Measurements from ENCODE around the gene MOSMO. TPM values are rescaled to one million over a fixed set of nuclear protein-coding genes. Genes with fewer than 3 reads are reported as not detected.

Gene MOSMO
- total and polyA plus RNA-seq, 4 donors, result 3.9 to 13.6 (median 4.5) TPM

DNA sequence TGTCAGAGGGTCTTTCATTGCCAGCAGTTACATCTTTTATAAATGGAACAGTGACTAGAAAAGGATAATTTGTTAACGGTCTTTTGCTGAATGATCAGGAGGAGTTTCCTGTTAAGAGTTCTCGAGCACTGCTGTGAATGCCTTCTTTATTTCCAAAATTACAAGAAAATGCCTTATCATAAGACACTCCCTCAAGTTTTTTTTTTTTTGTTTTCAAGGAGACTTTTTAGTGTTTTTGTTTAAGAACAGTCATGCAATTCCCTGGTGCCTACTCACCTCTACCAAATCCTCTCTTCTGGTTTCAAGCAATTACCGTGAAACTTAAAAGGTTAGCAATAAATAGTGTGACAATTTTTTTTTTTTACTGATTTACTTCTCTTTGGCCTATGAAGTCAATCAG, 65.4 kb downstream of the MOSMO start:
- TF ChIP-seq, protein P1, sequence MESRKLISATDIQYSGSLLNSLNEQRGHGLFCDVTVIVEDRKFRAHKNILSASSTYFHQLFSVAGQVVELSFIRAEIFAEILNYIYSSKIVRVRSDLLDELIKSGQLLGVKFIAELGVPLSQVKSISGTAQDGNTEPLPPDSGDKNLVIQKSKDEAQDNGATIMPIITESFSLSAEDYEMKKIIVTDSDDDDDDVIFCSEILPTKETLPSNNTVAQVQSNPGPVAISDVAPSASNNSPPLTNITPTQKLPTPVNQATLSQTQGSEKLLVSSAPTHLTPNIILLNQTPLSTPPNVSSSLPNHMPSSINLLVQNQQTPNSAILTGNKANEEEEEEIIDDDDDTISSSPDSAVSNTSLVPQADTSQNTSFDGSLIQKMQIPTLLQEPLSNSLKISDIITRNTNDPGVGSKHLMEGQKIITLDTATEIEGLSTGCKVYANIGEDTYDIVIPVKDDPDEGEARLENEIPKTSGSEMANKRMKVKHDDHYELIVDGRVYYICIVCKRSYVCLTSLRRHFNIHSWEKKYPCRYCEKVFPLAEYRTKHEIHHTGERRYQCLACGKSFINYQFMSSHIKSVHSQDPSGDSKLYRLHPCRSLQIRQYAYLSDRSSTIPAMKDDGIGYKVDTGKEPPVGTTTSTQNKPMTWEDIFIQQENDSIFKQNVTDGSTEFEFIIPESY (IDR thresholded peaks at IDR 0.05), result no peak
- TF ChIP-seq RAD21 (IDR thresholded peaks at IDR 0.05), result no peak
- TF ChIP-seq, protein P2, sequence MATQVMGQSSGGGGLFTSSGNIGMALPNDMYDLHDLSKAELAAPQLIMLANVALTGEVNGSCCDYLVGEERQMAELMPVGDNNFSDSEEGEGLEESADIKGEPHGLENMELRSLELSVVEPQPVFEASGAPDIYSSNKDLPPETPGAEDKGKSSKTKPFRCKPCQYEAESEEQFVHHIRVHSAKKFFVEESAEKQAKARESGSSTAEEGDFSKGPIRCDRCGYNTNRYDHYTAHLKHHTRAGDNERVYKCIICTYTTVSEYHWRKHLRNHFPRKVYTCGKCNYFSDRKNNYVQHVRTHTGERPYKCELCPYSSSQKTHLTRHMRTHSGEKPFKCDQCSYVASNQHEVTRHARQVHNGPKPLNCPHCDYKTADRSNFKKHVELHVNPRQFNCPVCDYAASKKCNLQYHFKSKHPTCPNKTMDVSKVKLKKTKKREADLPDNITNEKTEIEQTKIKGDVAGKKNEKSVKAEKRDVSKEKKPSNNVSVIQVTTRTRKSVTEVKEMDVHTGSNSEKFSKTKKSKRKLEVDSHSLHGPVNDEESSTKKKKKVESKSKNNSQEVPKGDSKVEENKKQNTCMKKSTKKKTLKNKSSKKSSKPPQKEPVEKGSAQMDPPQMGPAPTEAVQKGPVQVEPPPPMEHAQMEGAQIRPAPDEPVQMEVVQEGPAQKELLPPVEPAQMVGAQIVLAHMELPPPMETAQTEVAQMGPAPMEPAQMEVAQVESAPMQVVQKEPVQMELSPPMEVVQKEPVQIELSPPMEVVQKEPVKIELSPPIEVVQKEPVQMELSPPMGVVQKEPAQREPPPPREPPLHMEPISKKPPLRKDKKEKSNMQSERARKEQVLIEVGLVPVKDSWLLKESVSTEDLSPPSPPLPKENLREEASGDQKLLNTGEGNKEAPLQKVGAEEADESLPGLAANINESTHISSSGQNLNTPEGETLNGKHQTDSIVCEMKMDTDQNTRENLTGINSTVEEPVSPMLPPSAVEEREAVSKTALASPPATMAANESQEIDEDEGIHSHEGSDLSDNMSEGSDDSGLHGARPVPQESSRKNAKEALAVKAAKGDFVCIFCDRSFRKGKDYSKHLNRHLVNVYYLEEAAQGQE (IDR thresholded peaks at IDR 0.05), result no peak
- no peak for DNase-seq (ENCODE audit: low spot score)
- no peaks in the 10 kb centered on the region for H3K4me1 ChIP-seq (ENCODE audit: control insufficient read depth in 4 of 4, insufficient read depth in 4 of 4, low read length in 3 of 4)
- H3K36me3 ChIP-seq (ENCODE audit: control insufficient read depth in 4 of 4, insufficient read depth in 3 of 4, low read depth in 1 of 4, low read length in 3 of 4), result peaks cover 0 to 2% (median 0%) of the 10 kb centered on the region in 4 donors
- WGBS, result 90% methylated on average over 3 of the region's 3 CpGs
- H3K27me3 ChIP-seq (ENCODE audit: control insufficient read depth in 4 of 4, insufficient read depth in 4 of 4, low read length in 3 of 4), result no peaks in the 10 kb centered on the region
- H3K27ac ChIP-seq (ENCODE audit: low read depth in 1 of 2, low read length in 2 of 2), result no peak overlapping the region
- no peak overlapping the region for H3K9ac ChIP-seq (ENCODE audit: low read depth in 1 of 2, low read length in 2 of 2)
- no peaks in the 10 kb centered on the region for H3K9me3 ChIP-seq (ENCODE audit: control insufficient read depth in 4 of 4, low read length in 3 of 4)
- H3K4me3 ChIP-seq (ENCODE audit: low read depth in 1 of 3, low read length in 3 of 3), result no peak overlapping the region

DNA sequence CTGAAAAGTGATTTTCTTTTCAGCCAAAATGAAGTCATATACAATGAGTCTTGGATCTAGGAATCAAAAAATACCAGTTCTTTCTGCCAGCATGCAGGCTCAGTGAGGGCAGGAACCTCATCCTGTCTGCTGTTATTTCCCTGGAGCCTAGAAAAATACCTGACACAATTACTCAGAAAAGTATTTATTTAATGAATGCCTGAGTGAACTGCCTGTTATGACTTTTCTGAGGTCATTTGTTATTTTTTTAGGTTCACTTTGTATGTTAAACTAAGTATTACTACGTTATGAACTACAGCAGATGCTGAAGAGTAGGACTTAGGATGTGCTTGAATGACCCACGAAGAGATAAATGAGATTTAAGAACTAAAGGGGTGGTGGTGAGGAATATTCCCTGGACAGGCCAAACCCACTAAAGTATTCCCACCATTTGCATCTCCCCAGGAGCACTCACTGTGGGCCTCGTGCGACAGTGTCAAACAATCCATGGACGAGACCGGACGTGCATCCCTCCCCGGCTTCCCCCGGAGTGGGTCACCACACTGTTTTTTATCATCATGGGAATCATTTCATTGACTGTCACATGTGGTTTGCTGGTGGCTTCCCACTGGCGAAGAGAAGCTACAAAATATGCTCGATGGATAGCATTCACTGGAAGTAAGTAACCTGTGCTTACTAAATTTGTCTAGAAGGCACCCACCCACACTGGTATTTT, 67.3 kb downstream of the MOSMO start:
- no peak overlapping the region for H3K27ac ChIP-seq (ENCODE audit: low read depth in 1 of 2, low read length in 2 of 2)
- TF ChIP-seq NR2F2 (IDR thresholded peaks at IDR 0.05) (no peak), GABPA (IDR thresholded peaks at IDR 0.05 in 1 of 2, conservative IDR thresholded peaks at IDR 0.05 in 1 of 2) (no peak), TAF1 (conservative IDR thresholded peaks at IDR 0.05) (no peak), YY1 (IDR thresholded peaks at IDR 0.05) (no peak), SP1 (IDR thresholded peaks at IDR 0.05) (no peak), FOXA2 (IDR thresholded peaks at IDR 0.05) (no peak), FOXA1 (IDR thresholded peaks at IDR 0.05) (no peak), HNF4G (IDR thresholded peaks at IDR 0.05) (no peak), EGR1 (IDR thresholded peaks at IDR 0.05; ENCODE audit: low read depth in 2 of 2) (no peak), RAD21 (IDR thresholded peaks at IDR 0.05) (no peak), RXRA (IDR thresholded peaks at IDR 0.05) (no peak)
- TF ChIP-seq, protein P1 (IDR thresholded peaks at IDR 0.05), result no peak
- TF ChIP-seq, protein P3, sequence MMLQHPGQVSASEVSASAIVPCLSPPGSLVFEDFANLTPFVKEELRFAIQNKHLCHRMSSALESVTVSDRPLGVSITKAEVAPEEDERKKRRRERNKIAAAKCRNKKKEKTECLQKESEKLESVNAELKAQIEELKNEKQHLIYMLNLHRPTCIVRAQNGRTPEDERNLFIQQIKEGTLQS (IDR thresholded peaks at IDR 0.05), result no peak
- TF ChIP-seq, protein P4, sequence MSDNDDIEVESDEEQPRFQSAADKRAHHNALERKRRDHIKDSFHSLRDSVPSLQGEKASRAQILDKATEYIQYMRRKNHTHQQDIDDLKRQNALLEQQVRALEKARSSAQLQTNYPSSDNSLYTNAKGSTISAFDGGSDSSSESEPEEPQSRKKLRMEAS (IDR thresholded peaks at IDR 0.05), result no peak
- WGBS, result 89% methylated on average over 11 of the region's 11 CpGs
- no peak overlapping the region for H3K9ac ChIP-seq (ENCODE audit: low read depth in 1 of 2, low read length in 2 of 2)
- no peak for DNase-seq (ENCODE audit: low spot score)
- H3K36me3 ChIP-seq (ENCODE audit: control insufficient read depth in 4 of 4, insufficient read depth in 3 of 4, low read depth in 1 of 4, low read length in 3 of 4), result peaks cover 0 to 2% (median 0%) of the 10 kb centered on the region in 4 donors
- H3K27me3 ChIP-seq (ENCODE audit: control insufficient read depth in 4 of 4, insufficient read depth in 4 of 4, low read length in 3 of 4), result no peaks in the 10 kb centered on the region
- H3K4me3 ChIP-seq (ENCODE audit: low read depth in 1 of 3, low read length in 3 of 3), result no peak overlapping the region
- no peaks in the 10 kb centered on the region for H3K4me1 ChIP-seq (ENCODE audit: control insufficient read depth in 4 of 4, insufficient read depth in 4 of 4, low read length in 3 of 4)
- no peaks in the 10 kb centered on the region for H3K9me3 ChIP-seq (ENCODE audit: control insufficient read depth in 4 of 4, low read length in 3 of 4)

Measured in liver (tissue), 9 donors.